ENCODE results near the gene TNFRSF6B.

Gene TNFRSF6B

GRCh38 chr20:63739130-63740069, 42.9 kb downstream of the TNFRSF6B start, which contains the start of gene SLC2A4RG:
Gene SLC2A4RG, plus strand, starts transcription at chr20:63739776. Its CDS starts 137 bp downstream, at chr20:63739913.
- peak; percentile 53 for DNase-seq (ENCODE audit: low spot score)

- DNase-seq (ENCODE audit: low spot score), result no peak
These were observed 43.7 kb downstream of the TNFRSF6B start for GRCh38 chr20:63740070-63740626.

- DNase-seq (ENCODE audit: low spot score), result no peak
These were observed 44.3 kb downstream of the TNFRSF6B start for GRCh38 chr20:63740627-63741353.

GRCh38 chr20:63741354-63741675, 44.9 kb downstream of the TNFRSF6B start:
- DNase-seq (ENCODE audit: low spot score), result no peak

- no peak for DNase-seq (ENCODE audit: low spot score)
These were observed 45.4 kb downstream of the TNFRSF6B start for GRCh38 chr20:63741676-63742380.

GRCh38 chr20:63742381-63743024, 46.1 kb downstream of the TNFRSF6B start:
- DNase-seq (ENCODE audit: low spot score), result no peak

- no peak for DNase-seq (ENCODE audit: low spot score)
These were observed 46.9 kb downstream of the TNFRSF6B start for GRCh38 chr20:63743210-63743970.

GRCh38 chr20:63744158-63744557, 47.7 kb downstream of the TNFRSF6B start:
- DNase-seq (ENCODE audit: low spot score), result no peak

GRCh38 chr20:63744574-63745423, 48.3 kb downstream of the TNFRSF6B start:
- no peak for DNase-seq (ENCODE audit: low spot score)

- no peak for DNase-seq (ENCODE audit: low spot score)
These were observed 49.0 kb downstream of the TNFRSF6B start for GRCh38 chr20:63745424-63745805.

- no peak for DNase-seq (ENCODE audit: low spot score)
These were observed 49.7 kb downstream of the TNFRSF6B start for GRCh38 chr20:63745961-63746731.

- DNase-seq (ENCODE audit: low spot score), result no peak
These were observed 50.4 kb downstream of the TNFRSF6B start for GRCh38 chr20:63746751-63747315.

- no peak for DNase-seq (ENCODE audit: low spot score)
These were observed 51.2 kb downstream of the TNFRSF6B start for GRCh38 chr20:63747622-63748069.

All from activated CD4-positive, alpha-beta T cell treated with anti-CD3 and anti-CD28 coated beads, Interleukin-2, Interleukin-4, amounts not matched to agents 100 ng/mL and 50 ng/mL, durations not matched to agents 16 hours and 8 hours (primary cell).